K562 (cell line): ENCODE data around the gene FEM1B. TPM values are rescaled to one million over a fixed set of nuclear protein-coding genes. Genes with fewer than 3 reads are reported as not detected.

Experiments
- ATAC-seq: fragments of 200-7000 bp; cut with Tn5 transposase; 3 replicates; pipeline ENCODE4 v1.9.1; 2020; ENCODE audit warnings: moderate library complexity
- BruUV-seq: library from RNA; stranded (reverse); fragments of 400-500 nt; replicated peaks from 2 replicates; lab custom pipeline; 2021; lab: Mats Ljungman, UMichigan
- CTCF ChIA-PET: fragments of 300-600 bp; formaldehyde crosslinking; extraction: SDS; loops from one replicate; lab custom pipeline; 2021; ENCODE audit warnings: low intra/inter-chr PET ratio; lab: Yijun Ruan, JAX
- POLR2A ChIA-PET: fragments of 300-600, 350-650 bp; sonication (Branson Sonifier 250); formaldehyde crosslinking; extraction: SDS; loops from one replicate; lab custom pipeline; 2021; ENCODE audit warnings: antibody characterized with exemption, inconsistent platforms; lab: Yijun Ruan, JAX
- DNase-seq, 4 experiments: peaks; one replicate each; pipeline versions ENCODE4 v3.0.0 to v3.0.0-alpha.2; 2011 to 2018; ENCODE audit warnings: low spot score in 3 of 4, mixed read lengths in 3 of 4; ENCODE audit errors: extremely low read depth in 1 of 4
- FAIRE-seq: peaks from 2 replicates; lab custom pipeline; 2011; peaks lifted over from hg19 to GRCh38; lab: Jason Lieb, UNC
- H2AFZ ChIP-seq: 2 replicates; pipeline ENCODE4 v1.6.0; 2011; ENCODE audit warnings: low read depth, low read length, control low read depth, inconsistent platforms
- H3K27ac ChIP-seq: fragments of 200-600 bp; 3 replicates; pipeline ENCODE4 v1.8.0; 2011; ENCODE audit warnings: low read depth, mild to moderate bottlenecking, control low read depth, inconsistent platforms, low read length, moderate library complexity, mixed read lengths; ENCODE audit errors: extremely low read depth
- H3K27me3 ChIP-seq, 2 experiments: fragments of 300-600 bp in 1 of 2; 2 replicates in 1 of 2; 3 replicates in 1 of 2; pipeline versions ENCODE4 v1.6.0 to v1.8.0; 2011; ENCODE audit warnings: inconsistent platforms in 2 of 2, low read length in 2 of 2, mild to moderate bottlenecking in 1 of 2, mixed read lengths in 1 of 2, moderate library complexity in 1 of 2; ENCODE audit not compliant: control insufficient read depth in 2 of 2, insufficient read depth in 2 of 2
- H3K36me3 ChIP-seq: fragments of 300-600 bp; 3 replicates; pipeline ENCODE4 v1.8.0; 2011; ENCODE audit warnings: mild to moderate bottlenecking, low read length, inconsistent platforms; ENCODE audit not compliant: control insufficient read depth, insufficient read depth
- H3K4me1 ChIP-seq, 2 experiments: fragments of 200-600 bp in 1 of 2; replicated peaks in 1 of 2; 2 replicates in 1 of 2; 3 replicates in 1 of 2; pipeline versions ENCODE4 v1.5.1 to v1.8.0; 2011; ENCODE audit warnings: inconsistent platforms in 2 of 2, low read length in 2 of 2, mild to moderate bottlenecking in 1 of 2, mixed read lengths in 1 of 2, moderate library complexity in 1 of 2; ENCODE audit not compliant: control insufficient read depth in 2 of 2, insufficient read depth in 2 of 2
- H3K4me2 ChIP-seq: 2 replicates; pipeline ENCODE4 v1.6.1; 2011; ENCODE audit warnings: low read length, control low read depth, inconsistent platforms, mixed read lengths; ENCODE audit not compliant: insufficient read depth
- H3K4me3 ChIP-seq: fragments of 200-600 bp; sonication (generic), shearing (Covaris generic); 2 replicates; pipeline ENCODE4 v1.5.1; 2016; ENCODE audit warnings: control low read depth, inconsistent platforms
- H3K79me2 ChIP-seq: fragments of 200-600 bp; 3 replicates; pipeline ENCODE4 v1.8.0; 2011; ENCODE audit warnings: low read length, inconsistent platforms; ENCODE audit not compliant: control insufficient read depth, insufficient read depth
- H3K9ac ChIP-seq, 2 experiments: 2 replicates each; pipeline versions ENCODE4 v1.6.0 to v1.6.1; 2011; ENCODE audit warnings: low read depth in 2 of 2, low read length in 2 of 2, control low read depth in 1 of 2, inconsistent platforms in 1 of 2, mild to moderate bottlenecking in 1 of 2, mixed read lengths in 1 of 2; ENCODE audit not compliant: insufficient read depth in 1 of 2
- H3K9me1 ChIP-seq: one replicate; pipeline ENCODE4 v1.6.0; 2011; ENCODE audit warnings: inconsistent platforms, mild to moderate bottlenecking, low read length, moderate library complexity; ENCODE audit not compliant: control insufficient read depth, insufficient read depth
- H3K9me3 ChIP-seq: replicated peaks from 2 replicates; pipeline ENCODE4 v1.5.1; 2011; ENCODE audit warnings: low read depth, low read length, inconsistent platforms; ENCODE audit not compliant: control insufficient read depth, insufficient read depth
- H4K20me1 ChIP-seq: replicated peaks from 2 replicates; pipeline ENCODE4 v1.6.1; 2011; ENCODE audit warnings: low read length, inconsistent platforms, mixed read lengths; ENCODE audit not compliant: control insufficient read depth, insufficient read depth
- CSDE1 ChIP-seq, 2 experiments: fragments of 450-650 bp; IDR thresholded peaks; 2 replicates each; pipeline ENCODE4 v1.6.1; 2016; ENCODE audit warnings: mild to moderate bottlenecking in 1 of 2
- EHMT2 ChIP-seq: fragments of 450-650 bp; IDR thresholded peaks from 2 replicates; pipeline ENCODE4 v1.6.1; 2018; ENCODE audit warnings: antibody characterized with exemption
- HDAC8 ChIP-seq: fragments of 450-650 bp; IDR thresholded peaks from 2 replicates; pipeline ENCODE4 v1.6.1; 2016; ENCODE audit warnings: mild to moderate bottlenecking, missing genetic modification characterization, moderate library complexity, missing compliant biosample characterization
- HMG20A ChIP-seq: fragments of 450-650 bp; formaldehyde crosslinking; conservative IDR thresholded peaks from 2 replicates; pipeline ENCODE4 v1.4.0; 2020; ENCODE audit warnings: mild to moderate bottlenecking, mixed read lengths
- HSF4 ChIP-seq: fragments of 250-450 bp; sonication (Bioruptor Pico); IDR thresholded peaks from 2 replicates; pipeline ENCODE4 v2.1.2; 2022; ENCODE audit warnings: mild to moderate bottlenecking, moderate library complexity, borderline replicate concordance
- MXD1 ChIP-seq: fragments of 250-450 bp; sonication (Bioruptor Pico); IDR thresholded peaks from 2 replicates; pipeline ENCODE4 v1.8.0; 2021; ENCODE audit warnings: borderline replicate concordance, mild to moderate bottlenecking, moderate library complexity; ENCODE audit not compliant: poor library complexity, severe bottlenecking
- NFE2L1 ChIP-seq: fragments of 450-650 bp; IDR thresholded peaks from 2 replicates; pipeline ENCODE4 v1.6.1; 2016; ENCODE audit warnings: missing genetic modification characterization, low read depth, mild to moderate bottlenecking, missing compliant biosample characterization, moderate library complexity, borderline replicate concordance
- PCBP2 ChIP-seq: fragments of 200-400 bp; formaldehyde crosslinking; IDR thresholded peaks from 2 replicates; pipeline ENCODE4 v1.6.1; 2018; ENCODE audit warnings: low read length, low read depth, mild to moderate bottlenecking, moderate library complexity; ENCODE audit not compliant: poor library complexity, severe bottlenecking
- RBM25 ChIP-seq: fragments of 200-400 bp; formaldehyde crosslinking; IDR thresholded peaks from 2 replicates; pipeline ENCODE4 v1.6.1; 2018; ENCODE audit warnings: low read length, low read depth, moderate library complexity; ENCODE audit not compliant: severe bottlenecking
- SMARCC2 ChIP-seq: fragments of 450-650 bp; IDR thresholded peaks from 2 replicates; pipeline ENCODE4 v1.6.1; 2017; ENCODE audit warnings: antibody characterized with exemption, moderate library complexity, mild to moderate bottlenecking, low read depth
- SMC3 ChIP-seq: conservative IDR thresholded peaks from 2 replicates; pipeline ENCODE4 v1.6.1; 2011; ENCODE audit warnings: low read depth, low read length, improper control_type of control experiment; ENCODE audit not compliant: insufficient read depth
- SRSF1 ChIP-seq: fragments of 200-400 bp; formaldehyde crosslinking; IDR thresholded peaks from 2 replicates; pipeline ENCODE4 v1.6.1; 2017; ENCODE audit warnings: mild to moderate bottlenecking, low read depth, low read length, moderate library complexity
- TRIM25 ChIP-seq: fragments of 450-650 bp; IDR thresholded peaks from 2 replicates; pipeline ENCODE4 v1.7.0; 2016; ENCODE audit warnings: borderline replicate concordance
- ZBTB34 ChIP-seq: fragments of 250-450 bp; sonication (Bioruptor Pico); IDR thresholded peaks from 2 replicates; pipeline ENCODE4 v1.8.0; 2021; ENCODE audit warnings: mild to moderate bottlenecking, moderate library complexity
- WGBS: fragments of 100-300 bp; shearing (Covaris generic); methylation state at CpG from one replicate; pipeline ENCODE4 v1.1.6; 2016; ENCODE audit warnings: low coverage, mixed read lengths; ENCODE audit not compliant: insufficient coverage; ENCODE audit errors: missing lambda C conversion rate; 5-methylcytosine and 5-hydroxymethylcytosine counted together
- in situ Hi-C: fragments of 300-500 bp; cut with MboI; formaldehyde crosslinking; loops from 4 replicates; pipeline ENCODE4 v1.15.0; 2018; ENCODE audit warnings: inconsistent platforms, mixed read lengths
- intact Hi-C: fragments of 100-400 bp; cut with micrococcal nuclease; formaldehyde crosslinking; loops from 2 replicates; pipeline ENCODE4 v1.14.2; 2022
- polyA plus RNA-seq, 8 experiments: library from polyadenylated mRNA; depleted of rRNA in 4 of 8; stranded (reverse) in 5 of 8; unstranded in 3 of 8; fragments of >200 nt; fragmentation: Nextera tagmentation in 2 of 8; fragmentation: Illumina TruSeq in 1 of 8; extraction: Ambion mirVana in 2 of 8; extraction: Trizol in 1 of 8; gene quantifications; 2 replicates each; pipeline versions ENCODE4 v1.2.1 to v1.2.3, GENCODE V29; 2011 to 2014; ENCODE audit warnings: inconsistent platforms in 1 of 8, missing spikeins in 1 of 8
- total RNA-seq, 7 experiments: library from RNA; depleted of rRNA in 6 of 7; stranded (reverse); fragments of >200 nt in 6 of 7; fragmentation: Illumina TruSeq in 2 of 7; extraction: Trizol in 2 of 7; gene quantifications; 2 replicates each; pipeline versions ENCODE4 v1.2.1 to v1.2.3, GENCODE V29; 2011 to 2021; ENCODE audit warnings: low replicate concordance in 1 of 7

The FEM1B gene
- total and polyA plus RNA-seq, 9 of the 15 experiments (the other 6 are each of a cell fraction or from before 2014, with no cell fraction given), result 5.9 to 61.6 (median 20.1) TPM

GRCh38 chr15:68317281-68318007 is 39.9 kb downstream of the FEM1B start:
- POLR2A ChIA-PET, result interaction anchor here (0.6 to 0.7 kb wide), 2 partner anchors 25 to 518 kb away, joined by 3 read pairs; no protein-coding TSS in a partner anchor
- H4K20me1 ChIP-seq, result peaks cover 8% of the 10 kb centered on the region; the same call in 1 of the 2 replicates
- H3K79me2 ChIP-seq, result no peaks in the 10 kb centered on the region
- H3K9ac ChIP-seq, result no peak overlapping the region
- in situ Hi-C loops (no loop called here), intact Hi-C loops (no loop called here)
- no peaks in the 10 kb centered on the region for H3K9me1 ChIP-seq
- H3K4me2 ChIP-seq, result no peak overlapping the region
- H2AFZ ChIP-seq, result no peak overlapping the region
- no peak for TF ChIP-seq HSF4 (CRISPR knock-in tag)
- no peak for TF ChIP-seq PCBP2
- TF ChIP-seq TRIM25, result no peak
- TF ChIP-seq HDAC8 (tag), result no peak
- no peak for TF ChIP-seq NFE2L1
- no peak for TF ChIP-seq SRSF1
- no peak for TF ChIP-seq SMARCC2
- no peak for TF ChIP-seq CSDE1 (IDR thresholded peaks at IDR 0.05)
- no peak for TF ChIP-seq HMG20A (CRISPR knock-in tag)
- no peak for TF ChIP-seq RBM25
- TF ChIP-seq EHMT2, result no peak
- no peak for TF ChIP-seq ZBTB34 (CRISPR knock-in tag)
- no peak for TF ChIP-seq MXD1 (CRISPR knock-in tag)
- no peak for TF ChIP-seq SMC3
- CTCF ChIA-PET, result interaction anchor here (1.3 kb wide), 2 partner anchors 11 to 64 kb away, joined by 4 to 5 read pairs; no protein-coding TSS in a partner anchor
- FAIRE-seq, result no peak
- no peak for DNase-seq
- 1% methylated on average over 13 of the region's 16 CpGs for WGBS
- no peak overlapping the region for H3K4me3 ChIP-seq
- no peak overlapping the region for H3K27ac ChIP-seq
- H3K9me3 ChIP-seq, result no peaks in the 10 kb centered on the region
- no peak for ATAC-seq
- H3K27me3 ChIP-seq, result peaks cover 19 to 74% of the 10 kb centered on the region in 2 experiments
- H3K4me1 ChIP-seq, result peaks cover 0 to 5% of the 10 kb centered on the region in 2 experiments; a peak in 2 of 5 replicates
- no peaks in the 10 kb centered on the region for H3K36me3 ChIP-seq
- BruUV-seq, result no TSS peak
